Activated naive CD4-positive, alpha-beta T cell treated with anti-CD3 and anti-CD28 coated beads for 36 hours (primary cell): Measurements from ENCODE around the gene GABBR2. TPM values are rescaled to one million over a fixed set of nuclear protein-coding genes. Genes with fewer than 3 reads are reported as not detected.
"Not testable (repeated sequence)": the region's sequence is repeated elsewhere in the genome, so short reads cannot be mapped to it uniquely, and the experiment has no call there.

ENCODE experiments used
- CTCF ChIA-PET: fragments of 350-600 bp; sonication (Branson Sonifier 250); formaldehyde crosslinking; loops from one replicate; lab custom pipeline; 2021; ENCODE audit warnings: antibody characterized with exemption; lab: Charles Lee
- DNase-seq: peaks from one replicate; pipeline ENCODE4 v3.0.0-alpha.2; 2020
- H3K27ac Mint-ChIP-seq: one replicate; pipeline ENCODE4 v1.8.0; 2021; ENCODE audit warnings: mild to moderate bottlenecking, mixed read lengths
- H3K27me3 Mint-ChIP-seq: one replicate; pipeline ENCODE4 v1.8.0; 2021; ENCODE audit warnings: low read depth, mixed read lengths
- H3K36me3 Mint-ChIP-seq: one replicate; pipeline ENCODE4 v1.8.0; 2021; ENCODE audit warnings: low read depth, mixed read lengths
- H3K4me1 Mint-ChIP-seq: one replicate; pipeline ENCODE4 v1.8.0; 2021; ENCODE audit warnings: low read depth, mixed read lengths
- H3K4me3 Mint-ChIP-seq: one replicate; pipeline ENCODE4 v1.8.0; 2021; ENCODE audit warnings: mild to moderate bottlenecking, moderate library complexity, mixed read lengths
- H3K9me3 Mint-ChIP-seq: one replicate; pipeline ENCODE4 v1.8.0; 2021; ENCODE audit warnings: mixed read lengths
- intact Hi-C: fragments of 100-400 bp; cut with micrococcal nuclease; formaldehyde crosslinking; loops from one replicate; pipeline ENCODE4 v1.15.1; 2023
- total RNA-seq, 2 experiments: library from RNA; stranded (reverse); gene quantifications; one replicate each; pipeline ENCODE4 v1.2.3, GENCODE V29; 2021

The GABBR2 gene
- total RNA-seq, 2 experiments from 2014 or later: not detected

- DNase-seq: no peak
- Mint-ChIP-seq H3K4me3 (no peak overlapping the region), H3K9me3 (no peaks in the 10 kb centered on the region), H3K4me1 (peaks cover 5% of the 10 kb centered on the region), H3K36me3 (no peaks in the 10 kb centered on the region), H3K27ac (no peak overlapping the region), H3K27me3 (peaks cover 5% of the 10 kb centered on the region)
- CTCF ChIA-PET: no interaction called here
- intact Hi-C loops: no loop called here
Measured at GRCh38 chr9:98657897-98658296, 50.8 kb downstream of the GABBR2 start.

DNA sequence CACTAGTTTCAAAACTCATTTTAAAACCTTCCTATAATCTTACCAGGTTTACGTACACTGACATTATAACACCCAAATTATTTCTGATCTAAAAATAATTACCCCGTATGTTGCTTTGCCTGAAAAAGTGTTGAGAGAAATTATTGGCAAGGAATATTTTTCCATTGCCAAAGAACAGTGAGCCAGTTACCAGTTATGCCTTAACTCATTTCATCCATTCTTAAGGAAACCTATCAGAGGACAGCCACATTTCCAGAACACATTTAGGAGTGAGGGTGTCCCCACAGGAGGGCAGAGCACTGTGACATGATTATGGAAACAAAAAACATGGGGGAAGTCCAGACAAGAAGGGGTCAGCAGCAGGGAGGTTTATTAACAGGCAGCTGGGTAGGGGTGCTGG, 52.2 kb downstream of the GABBR2 start:
- Mint-ChIP-seq H3K36me3 (no peaks in the 10 kb centered on the region), H3K27me3 (peaks cover 5% of the 10 kb centered on the region), H3K4me1 (peaks cover 5% of the 10 kb centered on the region), H3K27ac (no peak overlapping the region), H3K4me3 (no peak overlapping the region), H3K9me3 (no peaks in the 10 kb centered on the region)
- CTCF ChIA-PET: no interaction called here
- intact Hi-C loops: no loop called here
- DNase-seq: no peak

GRCh38 chr9:98655428-98655827, 53.3 kb downstream of the GABBR2 start:
- DNase-seq, H3K27me3 Mint-ChIP-seq, H3K9me3 Mint-ChIP-seq, H3K36me3 Mint-ChIP-seq, CTCF ChIA-PET, H3K4me3 Mint-ChIP-seq, intact Hi-C loops, H3K27ac Mint-ChIP-seq, H3K4me1 Mint-ChIP-seq: not testable (repeated sequence)

- Mint-ChIP-seq H3K4me3 (no peak overlapping the region), H3K27me3 (no peaks in the 10 kb centered on the region), H3K4me1 (peaks cover 5% of the 10 kb centered on the region), H3K27ac (no peak overlapping the region), H3K36me3 (no peaks in the 10 kb centered on the region), H3K9me3 (no peaks in the 10 kb centered on the region)
- DNase-seq: no peak
- CTCF ChIA-PET: interaction anchor here (0.7 to 1.3 kb wide), 2 partner anchors 13 to 70 kb away, joined by 3 to 4 read pairs; no protein-coding TSS in a partner anchor
- intact Hi-C loops: no loop called here
Measured at GRCh38 chr9:98654247-98654646, 54.5 kb downstream of the GABBR2 start.

DNA sequence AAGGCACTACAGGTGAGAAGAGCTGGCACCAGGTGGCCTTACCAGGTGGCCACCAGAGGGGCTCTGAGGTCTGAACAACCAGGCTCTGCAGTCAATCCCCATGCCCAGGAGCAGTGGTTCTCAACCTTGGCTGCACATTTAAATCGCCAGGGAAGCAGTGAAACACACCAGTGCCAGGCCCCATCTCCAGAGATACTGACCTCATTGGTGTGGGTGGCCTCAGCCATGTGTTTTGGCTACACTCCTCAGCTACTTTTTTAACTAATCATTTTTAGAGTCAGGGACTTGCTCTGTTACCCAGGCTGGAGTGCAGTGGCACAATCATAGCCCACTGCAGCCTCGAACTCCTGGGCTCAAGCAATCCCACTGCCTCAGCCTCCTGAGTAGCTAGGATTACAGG, 56.0 kb downstream of the GABBR2 start:
- no peaks in the 10 kb centered on the region for H3K9me3 Mint-ChIP-seq

DNA sequence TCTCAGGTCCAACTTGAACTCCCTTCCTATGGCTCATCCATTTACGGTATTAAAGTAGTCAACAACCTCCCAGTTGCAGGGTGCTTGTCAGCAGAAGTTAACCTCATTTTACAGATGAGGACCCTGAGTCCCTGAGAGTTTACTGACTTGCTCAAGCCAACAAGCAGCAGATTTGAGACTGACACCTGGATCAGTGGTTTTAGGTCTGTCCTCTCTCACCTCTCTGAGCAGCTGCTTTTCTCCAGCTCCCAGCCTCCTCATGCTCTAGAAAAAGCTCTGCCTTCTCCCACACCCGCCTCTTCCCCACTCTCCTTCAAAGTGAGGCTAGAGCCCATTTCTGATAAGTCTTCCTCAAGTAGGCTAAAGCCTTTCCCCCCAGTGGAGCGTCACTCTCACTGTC, 56.4 kb downstream of the GABBR2 start:
- no peaks in the 10 kb centered on the region for H3K9me3 Mint-ChIP-seq
- no peak overlapping the region for H3K27ac Mint-ChIP-seq
- H3K4me1 Mint-ChIP-seq: no peaks in the 10 kb centered on the region
- H3K27me3 Mint-ChIP-seq: no peaks in the 10 kb centered on the region
- H3K36me3 Mint-ChIP-seq: no peaks in the 10 kb centered on the region
- CTCF ChIA-PET: no interaction called here
- no peak overlapping the region for H3K4me3 Mint-ChIP-seq
- intact Hi-C loops: no loop called here
- no peak for DNase-seq

More for the DNA sequence above, 56.0 kb downstream of the GABBR2 start:
- Mint-ChIP-seq H3K27me3 (no peaks in the 10 kb centered on the region), H3K27ac (no peak overlapping the region), H3K4me1 (peaks cover 4% of the 10 kb centered on the region), H3K36me3 (no peaks in the 10 kb centered on the region), H3K4me3 (no peak overlapping the region)
- no peak for DNase-seq
- CTCF ChIA-PET: no interaction called here
- intact Hi-C loops: no loop called here

GRCh38 chr9:98647236-98647635, 61.5 kb downstream of the GABBR2 start:
- no peak overlapping the region for H3K4me3 Mint-ChIP-seq
- no peaks in the 10 kb centered on the region for H3K36me3 Mint-ChIP-seq
- CTCF ChIA-PET: no interaction called here
- no peak for DNase-seq
- H3K9me3 Mint-ChIP-seq: no peaks in the 10 kb centered on the region
- no peak overlapping the region for H3K27ac Mint-ChIP-seq
- no peaks in the 10 kb centered on the region for H3K4me1 Mint-ChIP-seq
- intact Hi-C loops: no loop called here
- peaks cover 5% of the 10 kb centered on the region for H3K27me3 Mint-ChIP-seq

DNA sequence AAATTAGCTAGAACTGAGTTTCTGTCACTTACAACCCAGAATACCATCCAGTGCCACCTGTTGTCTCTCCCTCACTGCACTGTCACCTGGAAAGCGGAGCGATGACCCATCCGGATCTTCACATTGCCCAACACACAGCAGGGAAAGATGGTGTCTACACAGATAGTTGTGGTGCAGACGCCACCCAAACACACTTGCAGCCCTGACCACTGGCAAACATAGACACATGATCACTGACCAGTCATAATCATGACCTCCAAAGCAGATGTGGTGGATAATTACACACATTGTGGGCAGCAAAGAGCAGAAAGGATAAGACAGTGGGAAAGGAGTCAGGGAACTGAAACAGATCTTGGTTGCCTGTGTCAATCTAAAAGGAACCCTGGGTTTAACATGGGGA, 64.7 kb downstream of the GABBR2 start:
- Mint-ChIP-seq H3K4me3 (no peak overlapping the region), H3K27me3 (peaks cover 14% of the 10 kb centered on the region), H3K27ac (no peak overlapping the region), H3K36me3 (no peaks in the 10 kb centered on the region), H3K4me1 (no peaks in the 10 kb centered on the region), H3K9me3 (no peaks in the 10 kb centered on the region)
- no peak for DNase-seq
- intact Hi-C loops: no loop called here
- CTCF ChIA-PET: no interaction called here

DNA sequence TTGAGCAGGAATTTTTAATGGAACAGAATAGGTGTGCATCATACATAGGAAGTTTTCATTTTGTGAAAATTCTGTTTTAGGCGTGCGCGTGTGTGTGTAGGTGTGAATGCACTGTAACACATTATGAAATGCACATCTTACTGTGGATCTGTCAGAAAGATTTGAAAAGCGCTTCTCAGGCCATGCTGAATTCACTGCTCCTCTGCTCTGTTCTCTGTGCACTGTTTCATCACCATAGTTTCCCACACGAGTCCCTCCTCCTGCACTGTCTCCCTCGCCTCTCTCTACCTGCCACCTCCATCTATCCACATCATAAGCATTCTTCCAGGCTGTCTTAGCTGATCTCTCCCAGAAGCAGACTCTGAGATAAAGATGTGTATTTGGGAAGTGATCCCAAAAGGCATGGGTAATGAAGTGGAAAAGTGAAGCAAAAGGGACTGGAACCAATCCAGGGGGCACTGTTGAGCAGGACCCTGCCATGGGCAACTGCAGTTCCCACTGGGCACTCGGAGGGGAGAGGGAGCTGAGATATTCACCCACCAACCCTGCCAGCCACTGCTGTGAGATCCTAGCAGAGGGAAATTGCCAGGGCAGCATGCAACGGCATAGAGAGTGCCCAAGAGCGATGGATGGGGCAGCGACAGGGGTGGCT, 65.9 kb downstream of the GABBR2 start:
- CTCF ChIA-PET: no interaction called here
- H3K27ac Mint-ChIP-seq: no peak overlapping the region
- H3K4me1 Mint-ChIP-seq: no peaks in the 10 kb centered on the region
- H3K9me3 Mint-ChIP-seq: no peaks in the 10 kb centered on the region
- H3K27me3 Mint-ChIP-seq: peaks cover 14% of the 10 kb centered on the region
- no peak overlapping the region for H3K4me3 Mint-ChIP-seq
- intact Hi-C loops: no loop called here
- DNase-seq: no peak
- no peaks in the 10 kb centered on the region for H3K36me3 Mint-ChIP-seq

DNA sequence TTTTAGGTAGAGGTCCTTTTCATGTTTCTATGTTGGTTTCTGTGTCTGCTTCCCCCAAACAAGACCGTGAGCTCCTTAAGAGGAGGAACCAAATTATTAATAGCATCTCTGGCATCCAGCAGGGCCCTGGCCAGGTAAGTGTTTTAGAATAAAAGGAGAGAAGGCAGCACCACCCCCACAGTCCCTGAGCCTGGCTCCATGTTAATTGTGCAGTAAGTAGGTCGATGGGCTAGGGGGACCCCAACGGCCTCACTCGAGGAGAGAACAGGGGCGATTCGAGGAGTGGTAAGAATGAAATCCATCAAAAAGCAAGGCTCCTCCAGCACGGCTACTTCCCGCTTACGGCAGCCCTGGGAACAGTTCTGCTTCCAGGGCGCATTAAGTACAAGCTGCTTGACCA, 67.0 kb downstream of the GABBR2 start:
- DNase-seq: no peak
- CTCF ChIA-PET: interaction anchor here (1.3 kb wide), 1 partner anchor 12 kb away, joined by 4 read pairs; no protein-coding TSS in a partner anchor
- no peak overlapping the region for H3K4me3 Mint-ChIP-seq
- peaks cover 14% of the 10 kb centered on the region for H3K27me3 Mint-ChIP-seq
- H3K4me1 Mint-ChIP-seq: no peaks in the 10 kb centered on the region
- H3K36me3 Mint-ChIP-seq: no peaks in the 10 kb centered on the region
- no peak overlapping the region for H3K27ac Mint-ChIP-seq
- no peaks in the 10 kb centered on the region for H3K9me3 Mint-ChIP-seq
- intact Hi-C loops: no loop called here

GRCh38 chr9:98640394-98640793, 68.3 kb downstream of the GABBR2 start:
- DNase-seq: no peak
- Mint-ChIP-seq H3K27me3 (peaks cover 14% of the 10 kb centered on the region), H3K27ac (no peak overlapping the region), H3K4me3 (no peak overlapping the region), H3K4me1 (no peaks in the 10 kb centered on the region), H3K9me3 (no peaks in the 10 kb centered on the region), H3K36me3 (no peaks in the 10 kb centered on the region)
- intact Hi-C loops: no loop called here
- CTCF ChIA-PET: interaction anchor here (1.3 kb wide), 1 partner anchor 14 kb away, joined by 4 read pairs; no protein-coding TSS in a partner anchor

GRCh38 chr9:98639133-98639532, 69.6 kb downstream of the GABBR2 start:
- no peak for DNase-seq
- H3K27me3 Mint-ChIP-seq: peaks cover 14% of the 10 kb centered on the region
- H3K4me1 Mint-ChIP-seq: no peaks in the 10 kb centered on the region
- intact Hi-C loops: no loop called here
- CTCF ChIA-PET: no interaction called here
- no peaks in the 10 kb centered on the region for H3K9me3 Mint-ChIP-seq
- no peaks in the 10 kb centered on the region for H3K36me3 Mint-ChIP-seq
- no peak overlapping the region for H3K4me3 Mint-ChIP-seq
- H3K27ac Mint-ChIP-seq: no peak overlapping the region

DNA sequence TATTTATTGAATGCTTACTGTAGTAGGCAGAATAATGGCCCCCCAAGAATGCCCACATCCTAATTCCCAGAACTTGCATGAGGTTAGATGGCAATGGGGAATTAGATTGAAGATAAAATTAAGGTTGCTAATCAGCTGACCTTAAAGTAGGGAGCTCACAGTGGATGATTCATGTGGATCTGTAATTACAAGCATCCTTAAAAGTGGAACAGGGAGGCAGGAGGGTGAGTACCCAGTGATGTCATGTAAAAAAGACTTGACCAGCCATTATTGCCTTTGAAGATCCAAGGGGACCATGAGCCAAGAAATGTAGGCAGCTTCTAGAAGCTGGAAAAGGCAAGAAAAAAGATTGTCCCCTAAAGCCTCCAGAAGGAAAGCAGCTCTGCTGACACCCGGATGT, 71.4 kb downstream of the GABBR2 start:
- intact Hi-C loops: no loop called here
- no peaks in the 10 kb centered on the region for H3K4me1 Mint-ChIP-seq
- no peaks in the 10 kb centered on the region for H3K9me3 Mint-ChIP-seq
- no peak overlapping the region for H3K4me3 Mint-ChIP-seq
- H3K36me3 Mint-ChIP-seq: no peaks in the 10 kb centered on the region
- H3K27me3 Mint-ChIP-seq: peaks cover 11% of the 10 kb centered on the region
- no peak overlapping the region for H3K27ac Mint-ChIP-seq
- no peak for DNase-seq
- CTCF ChIA-PET: no interaction called here
